ENCODE measurements around the gene ATP10B.
"Not testable (repeated sequence)": the region's sequence is repeated elsewhere in the genome, so short reads cannot be mapped to it uniquely, and the experiment has no call there.

The ATP10B gene

DNA sequence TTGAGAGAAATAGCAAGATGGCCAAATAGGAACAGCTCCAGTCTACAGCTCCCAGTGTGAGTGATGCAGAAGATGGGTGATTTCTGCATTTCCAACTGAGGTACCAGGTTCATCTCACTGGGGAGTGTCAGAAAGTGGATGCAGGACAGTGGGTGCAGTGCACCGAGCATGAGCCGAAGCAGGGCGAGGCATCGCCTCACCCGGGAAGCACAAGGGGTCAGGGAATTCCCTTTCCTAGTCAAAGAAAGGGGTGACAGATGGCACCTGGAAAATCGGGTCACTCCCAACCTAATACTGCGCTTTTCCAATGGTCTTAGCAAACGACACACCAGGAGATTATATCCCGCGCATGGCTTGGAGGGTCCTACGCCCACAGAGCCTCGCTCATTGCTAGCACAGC is 39.0 kb downstream of the ATP10B start:
- FAIRE-seq = not testable (repeated sequence)

DNA sequence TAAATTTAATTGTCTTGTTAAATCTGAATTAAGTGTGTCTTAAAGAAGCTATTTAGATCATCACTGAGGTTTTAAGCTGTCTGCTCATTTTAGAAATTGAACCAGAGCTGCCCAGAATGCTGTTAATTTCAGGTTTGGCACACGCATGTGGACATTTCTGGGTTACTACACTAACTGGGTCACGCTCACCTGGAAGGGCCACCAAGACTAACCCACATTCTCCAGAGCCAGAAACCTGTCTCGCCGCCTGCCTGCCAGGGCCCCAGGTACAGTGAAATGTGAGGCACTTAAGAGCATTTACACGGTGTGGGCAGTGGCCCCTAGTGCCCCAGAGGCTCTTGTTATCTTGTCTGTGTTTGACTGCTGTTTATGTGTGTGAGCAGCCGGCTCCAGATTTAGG is 46.6 kb downstream of the ATP10B start:
- no peak for FAIRE-seq

DNA sequence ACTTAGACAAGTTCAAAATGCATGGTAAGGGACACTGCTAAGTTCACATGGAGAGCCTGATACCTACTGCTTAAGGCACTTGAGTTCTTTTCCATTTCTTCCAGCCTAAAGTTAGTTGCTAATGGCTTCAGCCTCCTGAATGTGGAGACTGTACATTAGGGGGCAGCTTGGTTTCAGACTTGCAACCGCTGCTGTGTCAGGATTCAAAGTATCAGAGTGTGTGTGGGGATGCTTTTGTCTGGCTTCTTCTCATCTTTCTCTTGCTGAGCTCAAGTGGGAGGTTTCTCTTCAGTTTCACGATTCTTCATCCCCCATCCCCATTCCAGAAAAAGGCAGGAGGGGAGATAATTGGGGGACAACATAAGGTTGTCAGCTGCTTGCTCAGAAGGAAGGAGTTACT is 49.4 kb downstream of the ATP10B start:
- no peak for FAIRE-seq

DNA sequence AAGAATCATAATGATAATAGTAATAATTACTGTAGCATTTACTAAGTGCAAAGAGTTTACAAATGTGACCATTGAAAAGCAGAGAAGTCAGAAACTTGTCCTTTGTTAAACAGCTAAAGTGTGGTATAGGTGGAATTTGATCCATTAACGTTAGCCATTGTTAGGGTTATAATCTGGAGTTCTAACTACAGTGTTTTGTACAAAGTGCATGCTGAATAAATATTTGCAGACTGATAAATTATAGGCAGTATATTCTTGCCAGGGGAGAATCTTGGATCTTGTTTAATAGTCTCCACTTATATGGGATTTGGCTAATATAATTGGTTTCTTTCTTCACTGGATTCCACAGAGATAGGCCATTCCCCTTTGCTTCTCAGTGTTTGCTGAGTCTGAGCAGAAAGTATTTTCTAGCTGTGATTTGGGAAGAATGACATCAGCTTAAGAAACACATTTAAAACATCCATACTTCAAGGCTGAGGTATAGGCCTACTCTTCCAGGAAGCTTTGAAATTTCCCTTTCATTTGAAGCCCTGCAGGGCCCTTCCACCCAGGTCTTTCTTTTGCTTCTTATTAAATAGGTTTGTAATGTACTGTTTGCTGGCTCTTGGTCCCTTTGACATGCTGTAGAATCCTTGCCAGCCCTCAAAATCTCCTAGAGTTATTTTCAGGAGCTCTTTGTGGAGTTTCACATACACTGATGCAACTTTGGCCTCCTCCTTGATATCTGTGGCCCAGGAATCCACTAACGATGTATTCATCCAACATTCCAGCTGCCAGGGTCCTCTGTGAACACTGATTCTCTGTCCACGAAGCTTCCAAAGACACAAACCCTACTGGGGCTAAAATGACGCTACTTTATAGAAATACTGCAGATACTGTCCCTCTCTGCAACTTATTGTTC is 51.4 kb downstream of the ATP10B start:
- no peak for FAIRE-seq

DNA sequence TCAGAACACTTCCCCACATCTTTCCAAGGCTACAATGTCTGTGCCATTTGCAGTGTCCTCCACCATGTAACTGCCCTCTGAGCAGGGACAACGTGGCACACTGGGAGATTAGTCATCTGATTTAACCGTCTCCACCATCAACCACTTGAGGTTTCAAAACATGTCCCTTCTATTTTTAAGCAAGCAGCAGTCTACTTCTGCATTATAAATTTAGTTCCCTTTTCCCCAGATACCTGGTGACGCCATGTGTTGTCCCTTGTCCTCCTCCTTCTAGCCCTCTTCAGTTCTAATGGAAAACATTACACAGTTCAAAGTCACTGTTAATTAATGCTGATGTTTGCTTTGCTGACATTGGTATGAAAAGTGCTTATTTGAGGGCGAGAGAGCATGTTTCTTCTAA is 52.8 kb downstream of the ATP10B start:
- no peak for FAIRE-seq

DNA sequence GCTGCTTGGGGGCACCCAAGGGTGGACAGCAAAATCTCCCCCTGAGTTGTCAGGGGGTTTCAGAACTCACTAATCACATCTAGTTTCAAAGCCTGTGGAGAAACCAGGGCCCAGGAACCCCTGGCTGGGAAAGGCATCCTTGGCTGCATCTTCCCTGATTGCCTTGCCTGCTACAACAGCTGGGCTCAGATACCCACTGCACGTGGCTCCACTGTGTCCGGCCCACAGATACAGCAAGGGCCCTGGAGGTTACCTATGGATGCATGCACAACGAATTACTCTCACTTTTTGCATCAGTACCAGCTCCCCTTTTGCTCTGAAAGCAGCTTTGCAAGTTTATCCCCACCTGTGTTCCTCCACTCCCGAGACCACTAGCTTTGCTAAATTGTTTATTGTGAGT is 55.0 kb downstream of the ATP10B start:
- FAIRE-seq = no peak

DNA sequence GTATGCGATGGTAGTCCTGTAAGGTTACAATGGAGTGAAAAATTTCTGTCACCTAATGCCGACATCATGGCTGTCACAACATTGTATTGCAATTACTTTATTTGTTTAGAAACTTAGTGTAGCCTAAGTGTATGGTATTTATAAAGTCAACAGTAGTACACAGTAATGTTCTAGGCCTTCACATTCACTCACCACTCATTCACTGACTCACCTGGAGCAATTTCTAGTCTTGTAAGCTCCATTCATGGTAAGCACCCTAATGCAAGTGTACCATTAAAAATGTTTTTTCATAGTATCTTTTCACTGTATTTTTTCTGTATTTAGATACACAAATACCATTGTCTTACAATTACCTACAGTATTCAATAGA is 58.5 kb downstream of the ATP10B start:
- no peak for FAIRE-seq

DNA sequence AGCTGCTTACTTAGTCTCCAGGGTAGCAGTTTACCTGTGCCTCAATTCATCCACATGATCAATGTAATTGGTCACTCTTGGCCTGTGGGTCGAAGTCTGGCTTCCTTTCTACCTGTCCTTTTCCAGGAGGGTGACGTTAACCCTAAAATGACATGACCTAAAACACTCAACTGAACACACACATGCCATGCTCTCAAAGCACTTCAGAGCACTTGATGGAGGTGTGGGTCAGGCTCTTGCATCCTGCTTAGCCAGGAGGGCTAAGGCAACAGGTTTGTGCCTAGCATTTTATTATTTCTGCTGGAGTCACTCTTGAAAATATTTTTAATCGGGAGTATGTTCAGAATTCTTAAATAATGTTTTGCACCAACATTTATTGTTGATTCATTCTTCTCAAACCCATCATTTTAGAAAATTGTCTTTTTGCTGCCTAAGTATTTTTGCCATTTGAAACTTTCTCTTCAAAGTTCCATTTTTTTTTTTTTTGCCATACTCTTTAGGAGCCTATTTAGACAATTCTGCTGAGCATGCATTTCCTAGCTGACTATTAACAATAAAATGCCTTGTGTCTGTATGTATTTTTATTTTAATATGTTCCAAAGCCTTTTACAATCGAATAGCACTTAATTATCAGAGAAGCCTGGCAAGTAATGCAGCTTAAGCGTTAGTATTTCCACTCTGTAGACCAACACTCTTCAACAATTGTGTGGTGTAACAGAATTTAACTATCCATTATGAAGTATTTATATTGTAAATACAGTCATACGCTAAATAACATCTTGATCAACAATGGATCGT is 59.1 kb downstream of the ATP10B start:
- no peak for FAIRE-seq

DNA sequence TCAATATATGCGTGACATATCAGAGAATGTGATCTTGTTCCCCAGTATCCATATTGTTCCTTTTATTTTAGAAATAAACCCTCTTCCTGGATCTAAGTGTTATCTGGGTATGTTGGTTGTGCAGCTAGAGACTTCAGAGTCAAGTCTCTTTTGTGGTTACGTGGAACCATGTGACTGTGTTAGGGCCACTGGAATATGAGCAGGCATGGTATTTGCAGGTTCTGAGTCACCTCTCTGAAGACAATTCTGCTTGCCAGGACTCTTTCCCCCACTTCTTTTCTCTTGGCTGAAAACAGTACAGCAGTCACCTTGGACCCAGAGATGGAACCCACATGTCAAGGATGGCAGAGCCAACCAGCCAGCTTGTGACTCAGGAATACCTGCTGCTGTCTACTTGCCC is 59.7 kb downstream of the ATP10B start:
- FAIRE-seq = no peak

DNA sequence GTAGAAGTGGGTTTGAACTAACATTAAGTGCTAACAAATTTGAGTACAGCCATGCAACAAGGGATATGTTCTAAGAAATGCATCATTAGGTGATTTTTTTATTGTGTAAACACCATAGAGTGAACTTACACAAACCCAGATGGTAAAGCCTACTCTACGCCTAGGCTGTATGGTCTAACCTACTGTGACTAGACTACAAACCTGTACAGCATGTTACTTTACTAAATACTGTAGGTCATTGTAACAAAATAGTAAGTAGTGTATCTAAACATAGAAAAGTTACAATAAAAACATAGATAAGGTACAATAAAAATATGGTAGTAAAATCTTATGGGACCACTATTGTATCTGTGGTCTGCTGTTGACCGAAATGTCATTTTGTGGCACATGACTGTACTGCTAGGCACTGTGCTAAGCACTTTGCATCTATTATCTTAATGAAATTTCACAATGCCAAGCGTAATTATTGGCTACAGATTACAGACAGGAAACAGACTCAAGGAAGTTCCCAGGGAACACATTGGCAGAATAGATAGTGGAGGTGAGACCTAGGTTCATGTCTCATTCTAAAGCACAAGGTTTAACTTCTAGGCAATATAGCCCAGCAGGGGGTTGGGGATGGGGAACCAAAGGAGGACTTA is 62.7 kb downstream of the ATP10B start:
- no peak for FAIRE-seq

DNA sequence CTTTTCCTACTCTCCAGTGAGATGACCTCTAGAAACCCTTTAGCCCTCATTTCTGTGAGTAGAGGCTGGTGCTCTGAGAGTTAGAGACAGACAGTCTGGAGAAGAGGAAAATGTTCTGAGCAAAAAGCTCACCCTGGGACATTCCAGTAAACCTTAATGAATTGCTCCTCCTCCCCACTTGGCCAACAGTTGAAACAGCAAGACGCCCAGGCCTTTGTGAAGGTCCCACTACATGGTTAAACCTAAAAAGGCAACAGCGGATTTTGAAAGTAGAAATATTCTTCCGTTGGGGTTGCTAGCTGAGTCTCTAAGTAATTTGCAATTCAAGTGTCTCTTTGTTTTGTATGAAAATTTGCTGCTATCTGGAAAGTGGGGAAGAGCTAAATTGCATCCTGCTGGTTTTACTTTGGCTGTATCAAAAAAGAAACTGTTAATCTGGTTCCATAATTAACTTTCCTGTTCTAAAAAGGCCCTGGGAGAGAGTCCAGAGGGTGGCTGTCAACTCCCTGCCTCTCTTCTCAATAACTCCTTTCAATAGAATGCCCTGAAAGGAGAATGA is 63.8 kb downstream of the ATP10B start:
- no peak for FAIRE-seq

DNA sequence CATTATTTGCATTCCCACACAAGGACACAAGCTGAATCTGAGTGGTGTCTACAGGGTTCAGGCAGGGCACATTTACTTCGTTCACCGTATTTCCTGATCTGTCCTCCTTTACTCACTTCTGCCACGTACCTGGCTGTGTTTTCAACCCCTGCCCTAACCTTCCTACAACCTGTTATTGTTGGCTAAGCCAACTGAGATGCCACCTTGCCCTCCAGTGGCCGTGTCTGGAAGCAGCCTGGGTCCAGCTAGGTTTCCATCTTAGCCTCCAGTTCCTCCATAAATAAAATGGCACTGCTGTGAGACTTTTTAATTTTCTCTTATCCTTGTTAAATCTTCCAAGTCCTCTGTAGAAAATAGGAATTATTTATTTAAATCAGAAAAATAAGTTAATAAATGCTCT is 64.8 kb downstream of the ATP10B start:
- no peak for FAIRE-seq

DNA sequence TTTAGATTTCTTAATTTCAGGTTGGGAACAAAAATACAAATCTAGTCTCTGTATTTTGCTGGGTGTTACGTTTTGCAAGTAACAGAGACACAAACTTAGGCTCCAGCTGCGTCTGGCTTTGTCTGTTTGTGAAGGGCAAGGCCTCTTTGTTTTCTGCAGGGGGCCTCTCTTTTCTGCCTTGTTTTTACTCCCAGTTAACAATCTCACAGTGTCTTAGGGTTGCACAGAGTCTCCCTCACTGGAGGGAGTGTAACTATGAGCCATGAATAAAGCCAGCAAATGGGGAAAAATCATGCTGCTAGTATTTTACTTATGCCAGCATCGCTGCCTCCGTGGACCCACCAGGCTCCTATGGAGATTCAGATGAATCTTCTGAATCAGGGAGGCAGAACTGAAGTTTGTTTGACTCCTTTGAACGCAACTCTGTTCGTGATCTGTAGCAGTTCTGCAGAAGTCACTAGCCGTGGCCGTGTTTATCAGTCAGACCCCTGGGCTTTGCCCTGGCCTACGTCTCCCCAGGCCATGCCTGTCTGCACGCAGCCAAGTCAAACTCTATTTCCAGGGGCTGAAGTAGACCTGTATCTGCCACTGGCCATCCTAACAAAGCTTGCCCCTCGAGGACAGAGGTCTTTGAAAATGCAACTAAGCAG is 77.2 kb downstream of the ATP10B start:
- no peak for FAIRE-seq

DNA sequence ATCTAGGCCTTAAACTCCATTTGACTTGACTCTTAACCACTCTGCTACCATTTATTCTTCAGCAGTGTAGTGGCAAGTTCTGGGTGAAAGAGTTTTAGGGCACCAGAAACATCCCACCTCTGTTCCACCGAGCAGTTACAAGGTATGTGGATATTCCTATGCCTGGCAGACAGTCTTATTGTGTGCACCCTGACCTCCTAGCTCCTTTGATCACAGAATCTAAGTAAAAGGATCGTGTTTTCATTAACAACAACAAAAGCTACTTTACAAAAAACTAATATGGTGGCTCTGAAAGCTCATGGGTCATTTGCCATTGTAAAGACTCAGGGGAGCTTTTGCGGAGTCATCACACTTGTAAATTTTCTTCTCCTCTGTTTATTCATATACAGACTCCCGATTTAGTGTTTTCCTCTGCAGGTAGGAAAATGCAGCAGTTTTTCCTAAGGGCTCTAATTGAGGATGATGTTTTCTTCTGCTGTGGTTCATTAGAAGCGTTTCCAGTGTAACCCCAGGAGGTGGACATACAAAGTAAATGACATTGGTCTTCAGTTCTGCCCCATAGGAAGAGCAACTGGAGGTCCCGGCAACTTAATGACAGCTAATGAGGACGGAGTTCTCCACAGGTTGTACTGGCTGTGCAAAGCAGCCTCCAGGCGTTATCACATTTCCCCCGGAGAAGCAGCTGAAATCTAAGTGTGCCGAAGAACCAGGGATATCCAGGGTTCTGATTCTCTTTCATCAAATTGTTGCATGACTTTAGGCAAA is 78.2 kb downstream of the ATP10B start:
- no peak for FAIRE-seq

DNA sequence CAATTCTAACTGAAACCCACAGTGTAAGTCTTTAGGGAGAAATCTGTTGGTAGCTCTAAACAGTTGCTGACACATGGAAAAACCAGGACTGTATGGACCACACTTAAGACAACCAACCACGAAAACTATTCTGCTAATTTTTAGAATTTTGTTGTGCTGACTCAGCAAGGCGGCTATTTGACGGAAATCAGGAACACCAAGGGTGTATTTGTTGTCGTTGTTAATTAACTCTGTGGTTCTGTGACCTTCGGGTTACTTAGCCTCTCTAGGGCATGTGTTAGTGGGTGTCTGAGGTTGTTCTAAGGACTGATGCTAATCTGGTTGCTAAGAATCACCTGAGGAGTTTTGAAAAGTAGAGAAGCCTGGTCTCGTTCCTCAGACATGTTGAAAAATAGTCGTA is 79.2 kb downstream of the ATP10B start:
- FAIRE-seq = no peak

DNA sequence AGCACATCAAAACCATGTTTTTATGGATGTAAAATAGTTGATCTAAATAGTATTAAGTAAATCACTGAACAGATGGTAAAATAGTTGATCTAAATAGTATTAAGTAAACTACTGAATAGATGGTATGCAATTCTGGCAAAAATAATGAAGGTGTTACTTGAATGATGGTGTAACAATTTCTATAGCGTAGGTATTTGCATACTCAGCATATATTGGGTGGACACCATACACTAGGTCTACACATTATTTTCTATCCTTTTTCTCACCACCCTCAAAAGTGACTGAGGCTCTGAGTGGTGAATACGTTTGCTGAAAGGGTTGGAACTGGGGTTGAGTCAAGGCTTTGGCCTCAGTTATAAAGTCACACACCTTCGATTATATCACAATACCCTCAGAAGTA is 81.3 kb downstream of the ATP10B start:
- FAIRE-seq = no peak

DNA sequence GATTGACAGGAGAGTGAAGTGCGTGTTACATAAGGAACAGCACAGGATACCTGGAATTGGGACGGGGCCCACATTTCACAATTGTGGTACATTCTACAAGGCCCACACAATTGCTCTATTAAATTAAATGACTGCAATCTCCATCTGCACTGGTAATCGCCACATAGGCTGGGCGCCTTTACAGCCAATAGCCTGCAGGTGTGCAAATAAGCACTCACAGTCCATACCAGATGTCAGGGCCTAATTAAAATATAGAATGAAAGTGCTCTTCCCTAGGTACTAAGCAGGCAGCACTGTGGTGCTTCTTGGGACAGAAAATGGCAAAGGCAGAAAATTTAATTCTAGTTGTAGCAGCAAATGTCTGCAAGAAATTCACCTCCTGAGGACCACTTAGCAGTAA is 82.7 kb downstream of the ATP10B start:
- no peak for FAIRE-seq

DNA sequence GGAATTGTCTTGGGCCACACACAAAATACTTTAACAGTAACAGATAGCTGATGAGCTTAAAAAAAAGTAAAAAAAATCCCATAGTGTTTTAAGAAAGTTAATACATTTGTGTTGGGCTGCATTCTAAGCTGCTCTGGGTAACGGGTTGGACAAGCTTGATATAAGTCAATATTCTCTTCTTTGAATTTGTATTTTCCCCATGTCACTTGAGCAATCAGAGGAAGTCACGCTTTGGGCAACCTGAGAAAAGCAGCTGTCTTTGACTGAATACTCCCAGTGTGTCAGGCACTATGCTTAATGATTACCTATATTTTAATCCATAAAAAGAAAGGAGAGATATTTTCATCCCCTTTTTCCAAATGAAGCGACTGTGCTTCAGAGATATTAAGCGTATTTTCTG is 84.9 kb downstream of the ATP10B start:
- no peak for FAIRE-seq

DNA sequence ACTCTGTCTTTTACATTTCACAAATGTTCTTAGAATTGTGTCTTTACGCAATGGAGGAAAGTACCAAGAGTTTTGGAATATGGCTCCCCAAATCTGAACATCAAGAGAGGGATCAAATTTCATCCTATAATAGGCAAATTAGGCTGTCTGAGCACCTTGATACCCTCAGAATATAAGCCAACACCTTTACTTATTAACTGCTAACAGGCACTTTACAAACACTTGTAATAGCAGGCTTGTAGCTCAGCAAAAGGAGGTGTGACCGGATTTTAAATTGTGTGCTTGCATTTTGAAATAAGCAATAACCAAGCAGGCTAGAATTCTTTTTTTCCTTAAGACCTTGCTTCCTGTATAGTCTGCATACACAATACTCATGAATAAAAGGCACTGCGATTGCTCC is 92.0 kb downstream of the ATP10B start:
- no peak for FAIRE-seq

DNA sequence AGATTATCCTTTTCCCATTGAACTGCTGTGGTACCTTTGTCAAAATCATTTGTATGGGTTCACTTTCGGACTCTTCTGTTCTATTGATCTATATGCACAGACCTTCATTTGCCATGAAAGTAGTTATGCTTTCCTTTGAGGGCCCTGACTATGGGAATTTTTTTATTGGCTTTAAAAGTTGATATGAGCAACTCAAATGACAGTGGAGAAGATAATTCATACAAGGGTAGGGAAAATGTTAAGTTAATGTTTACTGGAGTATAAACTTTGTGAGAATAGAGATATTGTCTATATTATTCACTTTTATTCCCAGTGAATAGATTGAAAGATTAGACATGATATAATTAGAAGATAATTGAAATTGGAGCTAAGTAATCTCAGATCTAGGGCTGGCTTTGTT is 94.8 kb downstream of the ATP10B start:
- FAIRE-seq = no peak

DNA sequence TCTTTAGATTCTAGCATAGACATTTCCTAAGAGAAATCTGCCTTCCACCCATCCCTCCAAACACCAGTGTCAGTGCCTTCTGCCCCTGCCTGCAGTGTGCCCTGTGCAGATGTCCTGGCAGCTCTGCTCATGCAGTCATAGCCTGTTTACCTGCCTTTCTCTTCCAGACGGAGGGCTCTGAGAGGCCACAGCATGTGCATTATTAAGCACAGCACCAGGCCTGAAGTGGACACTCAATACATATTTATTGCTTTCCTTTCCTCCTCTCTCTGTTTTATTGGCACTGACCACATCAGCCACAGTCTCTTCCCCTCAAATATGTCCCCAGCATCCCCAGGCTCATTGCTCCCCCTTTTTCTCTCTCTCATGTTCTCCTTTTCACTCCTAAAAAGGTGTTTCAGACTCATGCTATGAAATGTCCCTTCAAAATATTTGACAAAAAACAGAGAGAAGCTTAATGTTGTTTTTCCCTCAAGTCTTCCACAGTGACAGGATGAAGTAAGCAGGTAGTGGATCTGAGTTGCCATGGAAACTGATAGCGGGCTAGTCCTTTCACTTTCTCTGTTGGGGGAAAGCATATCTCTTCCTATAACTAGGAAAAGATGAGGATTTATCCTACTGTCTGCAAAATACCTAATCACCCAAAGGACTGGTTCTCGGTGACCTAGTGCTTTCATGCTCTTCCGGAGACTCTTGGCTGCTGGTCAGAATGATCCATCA is 100.9 kb downstream of the ATP10B start:
- FAIRE-seq = no peak

DNA sequence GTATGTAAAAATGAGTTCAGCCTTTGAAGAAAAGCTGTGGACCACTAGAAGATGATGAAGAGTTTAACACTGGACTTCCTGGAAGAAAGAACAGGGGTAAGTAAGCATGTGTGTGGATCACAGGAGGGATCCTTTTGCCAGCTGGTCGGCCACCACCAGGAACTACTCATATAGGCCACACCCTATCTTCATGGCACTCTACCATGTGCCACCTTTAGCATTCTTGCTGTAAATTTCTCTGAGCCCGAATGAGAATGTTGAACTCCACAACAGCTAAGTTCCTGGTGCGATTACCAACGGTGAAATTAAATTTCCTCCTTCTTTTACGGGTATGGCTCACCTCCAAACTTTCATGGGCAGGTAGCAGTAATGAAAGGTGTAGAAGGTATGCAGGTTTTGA is 102.3 kb downstream of the ATP10B start:
- FAIRE-seq = no peak

All from TTC549 (cell line).